GM12878 (cell line): ENCODE data around the gene TNFRSF1B. TPM values are rescaled to one million over a fixed set of nuclear protein-coding genes. Genes with fewer than 3 reads are reported as not detected.

Experiments
- CBFB ChIP-seq: IDR thresholded peaks from 2 replicates; pipeline ENCODE4 v1.6.1; 2016; ENCODE audit warnings: antibody characterized with exemption, low read depth
- MEF2A ChIP-seq: IDR thresholded peaks from 2 replicates; pipeline ENCODE4 v1.6.1; 2011; ENCODE audit warnings: low read depth, mild to moderate bottlenecking, low read length, moderate library complexity; ENCODE audit not compliant: insufficient read depth
- POLR2AphosphoS2 ChIP-seq: IDR thresholded peaks from 2 replicates; pipeline ENCODE4 v1.6.1; 2011; ENCODE audit warnings: low read depth, mild to moderate bottlenecking, low read length, improper control_type of control experiment, moderate library complexity
- RBBP5 ChIP-seq: fragments of 200-600 bp; sonication (generic); conservative IDR thresholded peaks from 2 replicates; pipeline ENCODE4 v1.6.1; 2016
- STAT1 ChIP-seq: fragments of 450-650 bp; conservative IDR thresholded peaks from 2 replicates; pipeline ENCODE4 v1.6.1; 2014; ENCODE audit warnings: antibody characterized with exemption, mild to moderate bottlenecking
- TBL1XR1 ChIP-seq: IDR thresholded peaks from 2 replicates; pipeline ENCODE4 v1.6.1; 2012; ENCODE audit warnings: low read depth, low read length, improper control_type of control experiment
- TCF12 ChIP-seq: IDR thresholded peaks from 2 replicates; pipeline ENCODE4 v1.6.1; 2011; ENCODE audit warnings: low read depth, mild to moderate bottlenecking, low read length
- USF2 ChIP-seq: IDR thresholded peaks from 2 replicates; pipeline ENCODE4 v1.6.1; 2011; ENCODE audit warnings: low read depth, low read length, improper control_type of control experiment, borderline replicate concordance
- ZBTB11 ChIP-seq: fragments of 450-650 bp; formaldehyde crosslinking; IDR thresholded peaks from 2 replicates; pipeline ENCODE4 v1.5.0; 2022; ENCODE audit warnings: mild to moderate bottlenecking, missing genetic modification characterization
- ZNF217 ChIP-seq: fragments of 450-650 bp; IDR thresholded peaks from 2 replicates; pipeline ENCODE4 v1.6.1; 2017; ENCODE audit warnings: antibody characterized with exemption, mild to moderate bottlenecking
- polyA plus RNA-seq, 11 experiments: library from polyadenylated mRNA; depleted of rRNA in 4 of 11; unstranded in 6 of 11; stranded (reverse) in 5 of 11; fragments of >200 nt; fragmentation: Nextera tagmentation in 4 of 11; fragmentation: Illumina TruSeq in 1 of 11; extraction: Ambion mirVana in 4 of 11; extraction: Trizol in 1 of 11; gene quantifications; 1 replicate in 1 of 11; 2 replicates in 10 of 11; pipeline versions ENCODE4 v1.2.1 to v1.2.3, GENCODE V29; 2011 to 2016; ENCODE audit warnings: inconsistent platforms in 2 of 11, missing spikeins in 2 of 11, low read depth in 1 of 11
- total RNA-seq, 4 experiments: library from RNA; depleted of rRNA in 3 of 4; stranded (reverse); fragments of >200 nt in 3 of 4; fragmentation: Illumina TruSeq in 1 of 4; extraction: Trizol in 1 of 4; gene quantifications; 2 replicates each; pipeline versions ENCODE4 v1.2.1 to v1.2.3, GENCODE V29; 2013 to 2021
- TF ChIP-seq, protein P1 (sequence below): IDR thresholded peaks from 2 replicates; pipeline ENCODE4 v1.6.1; 2012; ENCODE audit warnings: low read depth, low read length, improper control_type of control experiment
- TF ChIP-seq, protein P2 (sequence below): fragments of 450-650 bp; IDR thresholded peaks from 2 replicates; pipeline ENCODE4 v1.6.1; 2016; ENCODE audit warnings: mild to moderate bottlenecking
- TF ChIP-seq, protein P3 (sequence below): IDR thresholded peaks from 2 replicates; pipeline ENCODE4 v1.6.1; 2011; ENCODE audit warnings: borderline replicate concordance, low read depth, mild to moderate bottlenecking, moderate library complexity, low read length; ENCODE audit not compliant: insufficient read depth, poor library complexity, severe bottlenecking
- TF ChIP-seq, protein P4 (sequence below): IDR thresholded peaks from 2 replicates; pipeline ENCODE4 v1.6.1; 2012; ENCODE audit warnings: improper control_type of control experiment, low read depth, low read length; ENCODE audit not compliant: insufficient replicate concordance

Gene TNFRSF1B
- total and polyA plus RNA-seq, 10 of the 15 experiments (the other 5 are each of a cell fraction or from before 2014, with no cell fraction given) = 10.1 to 87.2 (median 37.3) TPM

GRCh38 chr1:12152113-12152891 is 14.5 kb upstream of the TNFRSF1B start (continued):
- TF ChIP-seq, protein P1, sequence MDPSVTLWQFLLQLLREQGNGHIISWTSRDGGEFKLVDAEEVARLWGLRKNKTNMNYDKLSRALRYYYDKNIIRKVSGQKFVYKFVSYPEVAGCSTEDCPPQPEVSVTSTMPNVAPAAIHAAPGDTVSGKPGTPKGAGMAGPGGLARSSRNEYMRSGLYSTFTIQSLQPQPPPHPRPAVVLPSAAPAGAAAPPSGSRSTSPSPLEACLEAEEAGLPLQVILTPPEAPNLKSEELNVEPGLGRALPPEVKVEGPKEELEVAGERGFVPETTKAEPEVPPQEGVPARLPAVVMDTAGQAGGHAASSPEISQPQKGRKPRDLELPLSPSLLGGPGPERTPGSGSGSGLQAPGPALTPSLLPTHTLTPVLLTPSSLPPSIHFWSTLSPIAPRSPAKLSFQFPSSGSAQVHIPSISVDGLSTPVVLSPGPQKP = no peak
- TF ChIP-seq STAT1 (no peak), MEF2A (peak; percentile 30; the same call in 1 of the 2 replicates), USF2 (no peak), CBFB (peak; percentile 60; the same call in 1 of the 2 replicates), RBBP5 (no peak), ZBTB11 (CRISPR knock-in tag) (no peak), TCF12 (peak; percentile 88), POLR2AphosphoS2 (no peak), ZNF217 (peak; percentile 83), TBL1XR1 (0 out of 2 replicates have a peak, but pooled peaks have one; percentile 32)
- TF ChIP-seq, protein P2, sequence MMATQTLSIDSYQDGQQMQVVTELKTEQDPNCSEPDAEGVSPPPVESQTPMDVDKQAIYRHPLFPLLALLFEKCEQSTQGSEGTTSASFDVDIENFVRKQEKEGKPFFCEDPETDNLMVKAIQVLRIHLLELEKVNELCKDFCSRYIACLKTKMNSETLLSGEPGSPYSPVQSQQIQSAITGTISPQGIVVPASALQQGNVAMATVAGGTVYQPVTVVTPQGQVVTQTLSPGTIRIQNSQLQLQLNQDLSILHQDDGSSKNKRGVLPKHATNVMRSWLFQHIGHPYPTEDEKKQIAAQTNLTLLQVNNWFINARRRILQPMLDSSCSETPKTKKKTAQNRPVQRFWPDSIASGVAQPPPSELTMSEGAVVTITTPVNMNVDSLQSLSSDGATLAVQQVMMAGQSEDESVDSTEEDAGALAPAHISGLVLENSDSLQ = no peak
- TF ChIP-seq, protein P3, sequence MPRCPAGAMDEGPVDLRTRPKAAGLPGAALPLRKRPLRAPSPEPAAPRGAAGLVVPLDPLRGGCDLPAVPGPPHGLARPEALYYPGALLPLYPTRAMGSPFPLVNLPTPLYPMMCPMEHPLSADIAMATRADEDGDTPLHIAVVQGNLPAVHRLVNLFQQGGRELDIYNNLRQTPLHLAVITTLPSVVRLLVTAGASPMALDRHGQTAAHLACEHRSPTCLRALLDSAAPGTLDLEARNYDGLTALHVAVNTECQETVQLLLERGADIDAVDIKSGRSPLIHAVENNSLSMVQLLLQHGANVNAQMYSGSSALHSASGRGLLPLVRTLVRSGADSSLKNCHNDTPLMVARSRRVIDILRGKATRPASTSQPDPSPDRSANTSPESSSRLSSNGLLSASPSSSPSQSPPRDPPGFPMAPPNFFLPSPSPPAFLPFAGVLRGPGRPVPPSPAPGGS = peak; percentile 26
- TF ChIP-seq, protein P4, sequence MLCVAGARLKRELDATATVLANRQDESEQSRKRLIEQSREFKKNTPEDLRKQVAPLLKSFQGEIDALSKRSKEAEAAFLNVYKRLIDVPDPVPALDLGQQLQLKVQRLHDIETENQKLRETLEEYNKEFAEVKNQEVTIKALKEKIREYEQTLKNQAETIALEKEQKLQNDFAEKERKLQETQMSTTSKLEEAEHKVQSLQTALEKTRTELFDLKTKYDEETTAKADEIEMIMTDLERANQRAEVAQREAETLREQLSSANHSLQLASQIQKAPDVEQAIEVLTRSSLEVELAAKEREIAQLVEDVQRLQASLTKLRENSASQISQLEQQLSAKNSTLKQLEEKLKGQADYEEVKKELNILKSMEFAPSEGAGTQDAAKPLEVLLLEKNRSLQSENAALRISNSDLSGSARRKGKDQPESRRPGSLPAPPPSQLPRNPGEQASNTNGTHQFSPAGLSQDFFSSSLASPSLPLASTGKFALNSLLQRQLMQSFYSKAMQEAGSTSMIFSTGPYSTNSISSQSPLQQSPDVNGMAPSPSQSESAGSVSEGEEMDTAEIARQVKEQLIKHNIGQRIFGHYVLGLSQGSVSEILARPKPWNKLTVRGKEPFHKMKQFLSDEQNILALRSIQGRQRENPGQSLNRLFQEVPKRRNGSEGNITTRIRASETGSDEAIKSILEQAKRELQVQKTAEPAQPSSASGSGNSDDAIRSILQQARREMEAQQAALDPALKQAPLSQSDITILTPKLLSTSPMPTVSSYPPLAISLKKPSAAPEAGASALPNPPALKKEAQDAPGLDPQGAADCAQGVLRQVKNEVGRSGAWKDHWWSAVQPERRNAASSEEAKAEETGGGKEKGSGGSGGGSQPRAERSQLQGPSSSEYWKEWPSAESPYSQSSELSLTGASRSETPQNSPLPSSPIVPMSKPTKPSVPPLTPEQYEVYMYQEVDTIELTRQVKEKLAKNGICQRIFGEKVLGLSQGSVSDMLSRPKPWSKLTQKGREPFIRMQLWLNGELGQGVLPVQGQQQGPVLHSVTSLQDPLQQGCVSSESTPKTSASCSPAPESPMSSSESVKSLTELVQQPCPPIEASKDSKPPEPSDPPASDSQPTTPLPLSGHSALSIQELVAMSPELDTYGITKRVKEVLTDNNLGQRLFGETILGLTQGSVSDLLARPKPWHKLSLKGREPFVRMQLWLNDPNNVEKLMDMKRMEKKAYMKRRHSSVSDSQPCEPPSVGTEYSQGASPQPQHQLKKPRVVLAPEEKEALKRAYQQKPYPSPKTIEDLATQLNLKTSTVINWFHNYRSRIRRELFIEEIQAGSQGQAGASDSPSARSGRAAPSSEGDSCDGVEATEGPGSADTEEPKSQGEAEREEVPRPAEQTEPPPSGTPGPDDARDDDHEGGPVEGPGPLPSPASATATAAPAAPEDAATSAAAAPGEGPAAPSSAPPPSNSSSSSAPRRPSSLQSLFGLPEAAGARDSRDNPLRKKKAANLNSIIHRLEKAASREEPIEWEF = no peak
